Esophagus (tissue), 2 donors: Measurements from ENCODE around the gene BFSP1. TPM values are rescaled to one million over a fixed set of nuclear protein-coding genes. Genes with fewer than 3 reads are reported as not detected.

Source experiments
- H3K27ac ChIP-seq, 2 donors: one replicate each; pipeline ENCODE4 v1.5.1; 2013; ENCODE audit warnings: low read depth in 2 of 2, mild to moderate bottlenecking in 2 of 2, inconsistent platforms in 1 of 2, low read length in 1 of 2, moderate library complexity in 1 of 2
- H3K27me3 ChIP-seq, 2 donors: one replicate each; pipeline ENCODE4 v1.6.1; 2013; ENCODE audit warnings: low read length in 2 of 2, control low read depth in 1 of 2, mild to moderate bottlenecking in 1 of 2; ENCODE audit not compliant: insufficient read depth in 2 of 2, control insufficient read depth in 1 of 2
- H3K36me3 ChIP-seq, 2 donors: one replicate each; pipeline ENCODE4 v1.6.1; 2013; ENCODE audit warnings: low read length in 1 of 2; ENCODE audit not compliant: control insufficient read depth in 2 of 2, insufficient read depth in 2 of 2
- H3K4me1 ChIP-seq, 2 donors: one replicate each; pipeline ENCODE4 v1.6.1; 2013; ENCODE audit warnings: low read length in 1 of 2; ENCODE audit not compliant: control insufficient read depth in 2 of 2, insufficient read depth in 2 of 2
- H3K4me3 ChIP-seq, 2 donors: one replicate each; pipeline ENCODE4 v1.5.1; 2013; ENCODE audit warnings: low read length in 2 of 2, mild to moderate bottlenecking in 2 of 2, low read depth in 1 of 2, moderate library complexity in 1 of 2
- H3K9me3 ChIP-seq, 2 donors: one replicate each; pipeline ENCODE4 v1.6.1; 2013; ENCODE audit warnings: mild to moderate bottlenecking in 2 of 2, low read depth in 1 of 2, low read length in 1 of 2, moderate library complexity in 1 of 2; ENCODE audit not compliant: control insufficient read depth in 2 of 2, insufficient read depth in 1 of 2
- WGBS, 2 donors: extraction: QIAGEN DNeasy Blood & Tissue Kit; methylation state at CpG; one replicate each; pipeline ENCODE4 v1.1.7; 2013; 5-methylcytosine and 5-hydroxymethylcytosine counted together
- polyA plus RNA-seq, 2 donors: library from polyadenylated mRNA; stranded (reverse); fragments of 200-250 nt; gene quantifications; one replicate each; pipeline ENCODE4 v1.2.3, GENCODE V29; 2013
- donor health status: healthy with polysubstance abuse.
- donor health status: Bipolar disorder and iron deficiency.

The BFSP1 gene
- polyA plus RNA-seq, 2 donors = 0.80 to 1.2 TPM

- no peaks in the 10 kb centered on the region for H3K9me3 ChIP-seq
- H3K27ac ChIP-seq = no peak overlapping the region
- H3K27me3 ChIP-seq = no peaks in the 10 kb centered on the region
- no peak overlapping the region for H3K4me3 ChIP-seq
- H3K4me1 ChIP-seq = peaks cover 2 to 6% of the 10 kb centered on the region in 2 donors
- WGBS, 2 donors = 73 to 76% methylated on average over 6 of the region's 6 CpGs
- no peaks in the 10 kb centered on the region for H3K36me3 ChIP-seq
Observed at GRCh38 chr20:17503301-17504065, 27.7 kb downstream of the BFSP1 start.

DNA sequence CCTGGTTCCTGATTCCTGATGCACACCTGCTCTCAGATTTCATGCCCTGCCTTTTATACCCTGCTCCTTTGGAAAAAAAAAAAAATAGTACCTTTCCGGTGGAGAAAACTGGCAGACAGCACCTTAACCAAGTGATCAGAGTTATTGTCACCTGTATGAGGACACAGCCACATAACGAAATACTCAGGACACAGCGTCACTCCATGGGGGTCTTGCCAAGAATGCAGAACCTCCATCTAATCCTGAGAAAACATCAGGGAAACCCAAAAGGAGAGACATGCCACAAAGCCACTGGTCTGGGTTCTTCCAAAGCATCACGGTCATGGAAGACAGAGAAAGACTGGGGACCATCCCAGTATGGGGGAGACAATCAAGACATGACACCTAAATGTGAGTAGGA lies 29.1 kb downstream of the BFSP1 start:
- peaks cover 2 to 6% of the 10 kb centered on the region in 2 donors for H3K4me1 ChIP-seq
- 82 to 87% methylated on average over 4 of the region's 4 CpGs for WGBS, 2 donors
- no peak overlapping the region for H3K4me3 ChIP-seq
- no peak overlapping the region for H3K27ac ChIP-seq
- no peaks in the 10 kb centered on the region for H3K9me3 ChIP-seq
- H3K36me3 ChIP-seq = no peaks in the 10 kb centered on the region
- H3K27me3 ChIP-seq = no peaks in the 10 kb centered on the region

DNA sequence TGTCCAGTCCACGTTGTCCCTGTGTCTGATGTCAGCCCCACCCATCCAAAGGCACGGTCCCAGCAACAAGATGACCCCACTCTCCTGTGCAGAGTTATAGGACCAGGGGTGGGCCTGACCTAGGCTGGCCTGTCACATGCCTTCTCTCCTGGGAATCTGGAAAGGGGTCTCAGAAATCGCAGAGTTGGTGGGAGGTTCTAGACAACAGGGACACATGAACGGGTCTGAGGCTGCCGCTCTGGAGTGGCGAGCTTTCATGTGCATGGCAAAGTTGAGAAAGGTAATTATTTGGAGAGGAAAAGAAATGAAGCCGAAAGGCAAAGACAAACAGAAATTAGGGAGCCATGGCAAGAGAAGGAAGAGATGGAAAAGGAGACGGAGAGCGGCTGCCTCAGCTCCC lies 29.5 kb downstream of the BFSP1 start:
- no peaks in the 10 kb centered on the region for H3K27me3 ChIP-seq
- 84 to 85% methylated on average over 9 of the region's 9 CpGs for WGBS, 2 donors
- no peak overlapping the region for H3K27ac ChIP-seq
- H3K9me3 ChIP-seq = no peaks in the 10 kb centered on the region
- H3K4me1 ChIP-seq = peaks cover 2 to 6% of the 10 kb centered on the region in 2 donors
- no peak overlapping the region for H3K4me3 ChIP-seq
- H3K36me3 ChIP-seq = no peaks in the 10 kb centered on the region

DNA sequence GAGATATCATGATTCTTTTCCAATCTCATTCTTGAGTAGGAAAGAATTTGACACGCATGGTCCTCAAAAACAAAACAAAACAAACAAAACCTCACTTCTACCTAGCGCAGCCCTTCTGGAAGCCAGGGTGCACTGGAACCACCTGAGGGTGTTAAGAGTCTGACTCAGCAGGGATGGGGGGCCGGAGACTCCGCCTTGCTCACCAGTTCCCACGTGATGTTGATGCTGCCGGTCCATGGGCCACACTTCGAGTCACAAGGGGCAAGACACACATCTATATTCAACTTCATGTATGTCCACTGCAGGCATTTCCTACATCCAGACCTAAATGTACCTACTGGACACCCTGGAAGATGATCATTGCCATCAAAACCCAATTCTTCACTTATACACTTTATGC lies 30.4 kb downstream of the BFSP1 start:
- Histone ChIP-seq H3K4me1 (peaks cover 0 to 4% of the 10 kb centered on the region in 2 donors), H3K27me3 (no peaks in the 10 kb centered on the region), H3K9me3 (no peaks in the 10 kb centered on the region), H3K4me3 (no peak overlapping the region), H3K27ac (no peak overlapping the region), H3K36me3 (no peaks in the 10 kb centered on the region)
- 72 to 79% methylated on average over 7 of the region's 7 CpGs for WGBS, 2 donors

DNA sequence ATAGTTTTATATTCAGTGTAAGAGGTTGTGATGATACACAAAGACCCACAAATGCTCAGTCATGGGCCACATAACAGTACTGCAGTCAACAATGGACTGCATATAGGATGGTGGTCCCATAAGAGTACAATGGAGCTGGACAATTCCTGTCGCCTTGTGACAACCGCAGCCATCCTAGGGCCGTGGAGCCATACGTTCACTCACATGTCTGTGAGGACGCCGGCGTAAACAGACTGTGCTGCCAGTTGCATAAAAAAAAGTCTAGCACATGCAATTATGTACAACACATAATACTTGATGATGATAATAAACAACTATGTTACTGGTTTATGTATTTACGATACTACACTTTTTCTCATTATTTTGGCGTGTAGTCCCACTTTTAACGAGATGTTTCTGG lies 30.9 kb downstream of the BFSP1 start:
- H3K4me3 ChIP-seq = no peak overlapping the region
- no peaks in the 10 kb centered on the region for H3K4me1 ChIP-seq
- 93% methylated on average over 10 of the region's 10 CpGs for WGBS, 2 donors
- no peak overlapping the region for H3K27ac ChIP-seq
- no peaks in the 10 kb centered on the region for H3K36me3 ChIP-seq
- no peaks in the 10 kb centered on the region for H3K9me3 ChIP-seq
- no peaks in the 10 kb centered on the region for H3K27me3 ChIP-seq

GRCh38 chr20:17499041-17499440 lies 32.1 kb downstream of the BFSP1 start:
- no peak overlapping the region for H3K27ac ChIP-seq
- WGBS, 2 donors = 78 to 85% methylated on average over 5 of the region's 5 CpGs

DNA sequence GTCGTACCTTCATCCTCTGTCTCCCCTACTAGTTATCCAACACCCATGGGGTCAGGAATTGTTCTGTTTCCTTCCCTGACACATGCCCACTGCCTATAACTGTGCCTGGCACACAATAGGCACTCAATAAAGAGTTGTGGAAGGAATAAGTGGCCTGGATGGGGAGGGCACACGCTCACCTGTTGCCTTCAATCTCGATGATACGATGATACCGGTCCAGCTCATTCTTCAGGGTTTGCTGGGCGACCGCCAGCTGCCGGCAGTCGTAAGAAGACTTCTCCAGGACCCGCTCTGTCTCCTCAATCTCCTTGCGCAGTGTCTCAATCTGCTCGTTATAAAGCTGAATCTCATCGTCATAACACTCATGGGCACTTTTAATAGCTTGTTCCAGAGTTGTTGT lies 32.5 kb downstream of the BFSP1 start:
- no peaks in the 10 kb centered on the region for H3K9me3 ChIP-seq
- no peaks in the 10 kb centered on the region for H3K36me3 ChIP-seq
- H3K4me1 ChIP-seq = no peaks in the 10 kb centered on the region
- no peak overlapping the region for H3K27ac ChIP-seq
- WGBS, 2 donors = 87 to 93% methylated on average over 13 of the region's 13 CpGs
- no peaks in the 10 kb centered on the region for H3K27me3 ChIP-seq
- H3K4me3 ChIP-seq = no peak overlapping the region

More at GRCh38 chr20:17499041-17499440, 32.1 kb downstream of the BFSP1 start:
- H3K9me3 ChIP-seq = no peaks in the 10 kb centered on the region
- H3K4me1 ChIP-seq = no peaks in the 10 kb centered on the region
- H3K4me3 ChIP-seq = no peak overlapping the region
- no peaks in the 10 kb centered on the region for H3K27me3 ChIP-seq
- H3K36me3 ChIP-seq = no peaks in the 10 kb centered on the region

DNA sequence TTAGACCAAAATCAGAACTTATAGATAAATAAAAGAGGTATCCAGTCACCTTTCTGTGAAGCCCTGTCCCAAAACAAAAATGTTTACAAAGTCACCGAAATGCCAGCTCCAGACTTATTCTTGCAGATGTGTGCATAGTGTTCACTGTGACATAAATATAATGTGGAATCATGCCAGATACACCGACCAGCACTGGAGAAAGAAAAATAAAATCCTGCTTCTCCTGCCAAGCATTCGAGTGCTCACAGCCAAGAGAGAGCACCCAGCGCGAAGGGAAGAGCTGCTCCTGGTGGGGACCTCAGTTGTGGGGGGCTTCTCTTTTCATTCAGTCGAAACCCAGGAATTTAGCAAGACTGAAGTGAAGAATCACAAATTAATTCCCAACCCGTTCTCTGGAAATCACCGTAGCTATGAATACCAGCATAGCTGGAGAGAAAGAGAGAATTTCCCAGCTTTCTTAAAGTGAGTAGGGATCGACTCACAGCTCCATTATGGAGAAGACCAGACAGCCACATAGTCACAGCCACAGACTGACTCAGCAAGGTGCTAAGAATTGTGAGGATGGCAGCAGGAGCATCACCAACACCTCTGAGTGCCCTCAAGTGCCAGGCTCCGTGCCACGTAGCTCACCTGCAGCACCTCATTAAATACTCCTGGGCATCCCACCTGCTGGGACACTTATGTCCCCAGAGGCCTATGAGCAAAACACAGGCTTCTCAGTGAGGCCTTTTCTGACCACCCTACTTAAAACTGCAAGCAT lies 33.2 kb downstream of the BFSP1 start:
- WGBS, 2 donors = 45 to 48% methylated on average over 11 of the region's 11 CpGs
- Histone ChIP-seq H3K36me3 (no peaks in the 10 kb centered on the region), H3K27me3 (no peaks in the 10 kb centered on the region), H3K27ac (no peak overlapping the region), H3K9me3 (no peaks in the 10 kb centered on the region), H3K4me1 (no peaks in the 10 kb centered on the region), H3K4me3 (no peak overlapping the region)

- no peak overlapping the region for H3K4me3 ChIP-seq
- WGBS, 2 donors = 77 to 88% methylated on average over 9 of the region's 9 CpGs
- no peaks in the 10 kb centered on the region for H3K4me1 ChIP-seq
- H3K27me3 ChIP-seq = no peaks in the 10 kb centered on the region
- no peak overlapping the region for H3K27ac ChIP-seq
- no peaks in the 10 kb centered on the region for H3K36me3 ChIP-seq
- H3K9me3 ChIP-seq = no peaks in the 10 kb centered on the region
Observed at GRCh38 chr20:17495826-17496225, 35.4 kb downstream of the BFSP1 start.
